ENCODE measurements around the gene SPAG6.

SPAG6 gene

DNA sequence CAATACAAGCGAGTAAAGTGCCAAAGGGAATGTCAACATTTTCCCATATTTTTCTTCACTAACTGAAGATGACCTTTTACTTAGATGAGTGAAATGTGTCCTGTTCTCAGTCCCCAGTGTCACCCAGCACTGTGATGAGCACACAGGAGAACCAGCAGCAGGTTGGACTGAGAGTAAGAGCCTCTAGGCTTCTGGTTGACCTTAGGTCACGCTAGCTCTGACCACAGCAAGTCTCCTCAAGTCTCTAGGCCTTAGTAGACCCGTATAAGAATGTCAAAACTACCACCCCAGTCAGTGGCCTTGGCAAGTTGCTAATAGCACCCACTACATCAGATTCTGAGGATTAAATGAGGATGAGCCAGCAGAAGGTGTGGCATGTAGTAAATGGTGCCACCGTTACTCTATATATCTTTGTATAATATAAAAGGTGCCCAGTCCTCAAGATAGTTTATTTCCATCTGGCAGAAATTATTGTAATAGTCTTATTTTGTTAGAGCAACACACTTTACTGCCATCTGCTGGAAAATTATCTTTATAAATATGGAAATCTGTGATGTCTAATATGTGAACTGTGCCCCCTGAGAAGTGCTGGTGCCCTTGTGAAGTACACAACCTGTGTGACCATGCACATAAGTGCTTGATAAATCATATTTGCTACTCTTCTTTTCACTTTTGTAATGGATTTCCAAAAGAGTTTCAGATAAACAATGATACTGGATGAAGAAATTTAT, 75.7 kb downstream of the SPAG6 start (continued):
- TF ChIP-seq, protein P1, sequence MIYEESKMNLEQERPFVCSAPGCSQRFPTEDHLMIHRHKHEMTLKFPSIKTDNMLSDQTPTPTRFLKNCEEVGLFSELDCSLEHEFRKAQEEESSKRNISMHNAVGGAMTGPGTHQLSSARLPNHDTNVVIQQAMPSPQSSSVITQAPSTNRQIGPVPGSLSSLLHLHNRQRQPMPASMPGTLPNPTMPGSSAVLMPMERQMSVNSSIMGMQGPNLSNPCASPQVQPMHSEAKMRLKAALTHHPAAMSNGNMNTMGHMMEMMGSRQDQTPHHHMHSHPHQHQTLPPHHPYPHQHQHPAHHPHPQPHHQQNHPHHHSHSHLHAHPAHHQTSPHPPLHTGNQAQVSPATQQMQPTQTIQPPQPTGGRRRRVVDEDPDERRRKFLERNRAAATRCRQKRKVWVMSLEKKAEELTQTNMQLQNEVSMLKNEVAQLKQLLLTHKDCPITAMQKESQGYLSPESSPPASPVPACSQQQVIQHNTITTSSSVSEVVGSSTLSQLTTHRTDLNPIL (CRISPR knock-in tag; IDR thresholded peaks at IDR 0.05; ENCODE audit: low read depth): no peak
- TF ChIP-seq ESRRG (CRISPR knock-in tag; IDR thresholded peaks at IDR 0.05): no peak
- no peak for TF ChIP-seq GLIS3 (CRISPR knock-in tag; IDR thresholded peaks at IDR 0.05)

DNA sequence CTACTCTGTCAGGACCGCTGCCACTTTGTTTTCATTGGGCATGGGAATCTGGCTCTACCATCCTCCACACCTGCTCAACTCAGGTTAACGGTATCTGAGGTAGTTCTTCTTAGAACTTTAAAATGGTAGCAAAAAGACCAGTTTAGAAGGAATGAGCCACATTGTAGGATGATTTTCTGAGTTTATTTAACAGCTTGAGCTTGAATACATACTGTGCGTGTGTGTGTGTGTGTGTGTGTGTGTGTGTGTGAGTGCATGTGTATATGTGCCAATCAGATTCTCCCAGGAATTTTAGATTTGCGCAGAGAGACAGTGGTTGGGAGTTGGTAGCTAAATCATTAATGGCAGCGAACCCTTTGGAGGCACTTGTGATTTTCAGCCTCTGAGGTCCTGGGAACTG, 81.4 kb downstream of the SPAG6 start:
- no peak for ATAC-seq
- no peak for TF ChIP-seq ESRRG (CRISPR knock-in tag; IDR thresholded peaks at IDR 0.05)
- TF ChIP-seq ZFP3 (CRISPR knock-in tag; IDR thresholded peaks at IDR 0.05): no peak
- no peak for TF ChIP-seq SNAI2 (CRISPR knock-in tag; IDR thresholded peaks at IDR 0.05)
- TF ChIP-seq ZNF8 (CRISPR knock-in tag; IDR thresholded peaks at IDR 0.05): no peak
- TF ChIP-seq, protein P2, sequence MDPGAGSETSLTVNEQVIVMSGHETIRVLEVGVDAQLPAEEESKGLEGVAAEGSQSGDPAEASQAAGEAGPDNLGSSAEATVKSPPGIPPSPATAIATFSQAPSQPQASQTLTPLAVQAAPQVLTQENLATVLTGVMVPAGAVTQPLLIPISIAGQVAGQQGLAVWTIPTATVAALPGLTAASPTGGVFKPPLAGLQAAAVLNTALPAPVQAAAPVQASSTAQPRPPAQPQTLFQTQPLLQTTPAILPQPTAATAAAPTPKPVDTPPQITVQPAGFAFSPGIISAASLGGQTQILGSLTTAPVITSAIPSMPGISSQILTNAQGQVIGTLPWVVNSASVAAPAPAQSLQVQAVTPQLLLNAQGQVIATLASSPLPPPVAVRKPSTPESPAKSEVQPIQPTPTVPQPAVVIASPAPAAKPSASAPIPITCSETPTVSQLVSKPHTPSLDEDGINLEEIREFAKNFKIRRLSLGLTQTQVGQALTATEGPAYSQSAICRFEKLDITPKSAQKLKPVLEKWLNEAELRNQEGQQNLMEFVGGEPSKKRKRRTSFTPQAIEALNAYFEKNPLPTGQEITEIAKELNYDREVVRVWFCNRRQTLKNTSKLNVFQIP (CRISPR knock-in tag; IDR thresholded peaks at IDR 0.05; ENCODE audit: borderline replicate concordance, low read depth): no peak
- TF ChIP-seq ZNF565 (CRISPR knock-in tag; conservative IDR thresholded peaks at IDR 0.05; ENCODE audit: low read depth): no peak
- no peak for TF ChIP-seq ARNTL (CRISPR knock-in tag; IDR thresholded peaks at IDR 0.05; ENCODE audit: borderline replicate concordance, low read depth)
- no peak for TF ChIP-seq CSDC2 (CRISPR knock-in tag; IDR thresholded peaks at IDR 0.05)
- TF ChIP-seq TOX (CRISPR knock-in tag; IDR thresholded peaks at IDR 0.05; ENCODE audit: borderline replicate concordance): no peak
- no peak for TF ChIP-seq RARB (CRISPR knock-in tag; IDR thresholded peaks at IDR 0.05)
- TF ChIP-seq, protein P3, sequence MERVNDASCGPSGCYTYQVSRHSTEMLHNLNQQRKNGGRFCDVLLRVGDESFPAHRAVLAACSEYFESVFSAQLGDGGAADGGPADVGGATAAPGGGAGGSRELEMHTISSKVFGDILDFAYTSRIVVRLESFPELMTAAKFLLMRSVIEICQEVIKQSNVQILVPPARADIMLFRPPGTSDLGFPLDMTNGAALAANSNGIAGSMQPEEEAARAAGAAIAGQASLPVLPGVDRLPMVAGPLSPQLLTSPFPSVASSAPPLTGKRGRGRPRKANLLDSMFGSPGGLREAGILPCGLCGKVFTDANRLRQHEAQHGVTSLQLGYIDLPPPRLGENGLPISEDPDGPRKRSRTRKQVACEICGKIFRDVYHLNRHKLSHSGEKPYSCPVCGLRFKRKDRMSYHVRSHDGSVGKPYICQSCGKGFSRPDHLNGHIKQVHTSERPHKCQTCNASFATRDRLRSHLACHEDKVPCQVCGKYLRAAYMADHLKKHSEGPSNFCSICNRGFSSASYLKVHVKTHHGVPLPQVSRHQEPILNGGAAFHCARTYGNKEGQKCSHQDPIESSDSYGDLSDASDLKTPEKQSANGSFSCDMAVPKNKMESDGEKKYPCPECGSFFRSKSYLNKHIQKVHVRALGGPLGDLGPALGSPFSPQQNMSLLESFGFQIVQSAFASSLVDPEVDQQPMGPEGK (CRISPR knock-in tag; IDR thresholded peaks at IDR 0.05; ENCODE audit: borderline replicate concordance): no peak
- no peak for TF ChIP-seq ZC3H10 (CRISPR knock-in tag; IDR thresholded peaks at IDR 0.05)
- TF ChIP-seq, protein P1 (CRISPR knock-in tag; IDR thresholded peaks at IDR 0.05; ENCODE audit: low read depth): no peak
- TF ChIP-seq, protein P4, sequence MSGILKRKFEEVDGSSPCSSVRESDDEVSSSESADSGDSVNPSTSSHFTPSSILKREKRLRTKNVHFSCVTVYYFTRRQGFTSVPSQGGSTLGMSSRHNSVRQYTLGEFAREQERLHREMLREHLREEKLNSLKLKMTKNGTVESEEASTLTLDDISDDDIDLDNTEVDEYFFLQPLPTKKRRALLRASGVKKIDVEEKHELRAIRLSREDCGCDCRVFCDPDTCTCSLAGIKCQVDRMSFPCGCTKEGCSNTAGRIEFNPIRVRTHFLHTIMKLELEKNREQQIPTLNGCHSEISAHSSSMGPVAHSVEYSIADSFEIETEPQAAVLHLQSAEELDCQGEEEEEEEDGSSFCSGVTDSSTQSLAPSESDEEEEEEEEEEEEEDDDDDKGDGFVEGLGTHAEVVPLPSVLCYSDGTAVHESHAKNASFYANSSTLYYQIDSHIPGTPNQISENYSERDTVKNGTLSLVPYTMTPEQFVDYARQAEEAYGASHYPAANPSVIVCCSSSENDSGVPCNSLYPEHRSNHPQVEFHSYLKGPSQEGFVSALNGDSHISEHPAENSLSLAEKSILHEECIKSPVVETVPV (CRISPR knock-in tag; IDR thresholded peaks at IDR 0.05): no peak
- no peak for TF ChIP-seq PPARA (CRISPR knock-in tag; IDR thresholded peaks at IDR 0.05; ENCODE audit: borderline replicate concordance)

DNA sequence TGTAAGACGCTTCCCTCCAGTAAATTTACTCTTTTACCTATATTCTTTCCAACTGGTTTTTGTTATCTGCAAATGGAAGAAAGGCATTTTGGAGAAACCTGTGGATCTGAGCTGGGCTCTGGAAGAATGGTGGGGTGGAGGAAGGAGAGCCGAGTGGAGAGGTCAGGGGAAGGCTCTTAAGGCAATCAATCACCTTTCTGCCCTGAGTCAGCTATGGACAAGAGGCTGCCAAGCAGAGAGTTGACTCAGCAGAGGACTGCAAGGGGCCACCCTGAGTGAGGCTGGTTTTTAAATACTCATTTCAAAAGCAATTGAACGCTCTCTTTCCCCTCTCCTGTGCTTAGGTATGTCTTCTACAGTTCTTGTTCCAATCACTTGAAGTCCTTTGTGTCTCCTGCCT, 81.8 kb downstream of the SPAG6 start:
- ATAC-seq: peak; percentile 73
- TF ChIP-seq ARNTL (CRISPR knock-in tag; IDR thresholded peaks at IDR 0.05; ENCODE audit: borderline replicate concordance, low read depth) (no peak), ZNF70 (CRISPR knock-in tag; IDR thresholded peaks at IDR 0.05) (no peak), ZFP30 (CRISPR knock-in tag; IDR thresholded peaks at IDR 0.05) (no peak), CSDC2 (CRISPR knock-in tag; IDR thresholded peaks at IDR 0.05) (no peak)
- TF ChIP-seq, protein P2 (CRISPR knock-in tag; IDR thresholded peaks at IDR 0.05; ENCODE audit: borderline replicate concordance, low read depth): no peak

Data from SK-N-SH treated with all-trans-retinoic acid at 6 μM for 48 hours (cell line).